Neutrophil (primary cell): ENCODE measurements around the gene TEAD1.

Experiments used
- H3K27ac ChIP-seq: fragments of 200-600 bp; sonication (generic); 2 replicates; pipeline ENCODE4 v1.5.1; 2016; ENCODE audit warnings: mild to moderate bottlenecking, moderate library complexity
- H3K27me3 ChIP-seq: fragments of 200-600 bp; sonication (generic); 2 replicates; pipeline ENCODE4 v1.6.0; 2016; ENCODE audit warnings: mild to moderate bottlenecking
- H3K36me3 ChIP-seq: fragments of 200-600 bp; sonication (generic); 2 replicates; pipeline ENCODE4 v1.5.1; 2017
- H3K4me1 ChIP-seq, 2 experiments: fragments of 200-600 bp in 1 of 2; sonication (generic) in 1 of 2; 1 replicate in 1 of 2; 2 replicates in 1 of 2; pipeline versions ENCODE4 v1.5.1 to v1.6.1; 2013 to 2016; ENCODE audit warnings: low read depth in 1 of 2, low read length in 1 of 2, mild to moderate bottlenecking in 1 of 2, moderate library complexity in 1 of 2; ENCODE audit not compliant: control insufficient read depth in 1 of 2, insufficient read depth in 1 of 2
- H3K4me3 ChIP-seq, 2 experiments: fragments of 200-600 bp in 1 of 2; sonication (generic) in 1 of 2; 1 replicate in 1 of 2; 2 replicates in 1 of 2; pipeline ENCODE4 v1.5.1; 2013 to 2016; ENCODE audit warnings: low read depth in 1 of 2, low read length in 1 of 2, mild to moderate bottlenecking in 1 of 2, moderate library complexity in 1 of 2
- H3K9me3 ChIP-seq: fragments of 200-600 bp; sonication (generic); 2 replicates; pipeline ENCODE4 v1.5.1; 2016
- CTCF ChIP-seq: fragments of 200-600 bp; sonication (generic); IDR thresholded peaks from 2 replicates; pipeline ENCODE4 v1.5.1; 2016; ENCODE audit warnings: antibody characterized with exemption

Gene TEAD1

DNA sequence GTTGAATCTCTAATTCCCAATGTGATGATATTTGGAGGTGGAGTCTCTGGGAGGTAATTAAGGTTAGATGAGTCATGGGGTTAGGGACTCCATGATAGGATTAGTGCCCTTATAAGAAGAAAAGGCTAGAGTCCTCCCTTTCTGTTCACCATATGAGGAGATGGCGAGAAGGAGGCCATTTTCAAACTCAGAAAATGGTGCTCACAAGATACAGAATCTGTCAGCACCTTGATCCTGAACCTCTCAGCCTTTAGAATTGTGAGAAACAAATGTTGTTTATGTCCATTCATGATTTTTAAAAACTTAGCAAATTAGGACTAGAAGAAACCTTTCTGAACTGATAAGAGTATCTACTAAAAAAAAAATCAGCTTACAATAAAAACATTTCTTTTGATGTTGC is 277.2 kb downstream of the TEAD1 start:
- Histone ChIP-seq H3K27me3 (no peaks in the 10 kb centered on the region), H3K4me3 (no peak overlapping the region), H3K36me3 (no peaks in the 10 kb centered on the region), H3K4me1 (no peaks in the 10 kb centered on the region), H3K9me3 (no peaks in the 10 kb centered on the region), H3K27ac (no peak overlapping the region)
- no peak for TF ChIP-seq CTCF

DNA sequence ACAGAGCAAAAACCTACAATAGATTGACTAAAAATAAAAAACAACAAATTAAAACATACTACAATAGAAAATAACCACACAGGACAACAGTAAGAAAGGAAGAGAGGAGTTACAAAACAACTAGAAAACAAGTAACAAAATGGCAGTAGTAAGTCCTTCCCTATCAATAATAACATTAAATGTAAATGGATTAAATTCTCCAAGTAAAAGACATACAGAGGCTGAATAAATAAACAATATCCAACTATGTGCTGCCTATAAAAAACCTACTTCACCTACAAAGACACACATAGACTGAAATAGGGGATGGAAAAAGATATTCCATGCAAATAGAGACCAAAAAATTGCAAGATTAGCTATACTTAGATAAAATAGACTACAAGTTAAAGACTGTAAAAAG is 277.9 kb downstream of the TEAD1 start:
- no peaks in the 10 kb centered on the region for H3K4me1 ChIP-seq
- H3K27ac ChIP-seq = no peak overlapping the region
- TF ChIP-seq CTCF = no peak
- no peaks in the 10 kb centered on the region for H3K9me3 ChIP-seq
- no peaks in the 10 kb centered on the region for H3K27me3 ChIP-seq
- H3K4me3 ChIP-seq = no peak overlapping the region
- H3K36me3 ChIP-seq = no peaks in the 10 kb centered on the region

DNA sequence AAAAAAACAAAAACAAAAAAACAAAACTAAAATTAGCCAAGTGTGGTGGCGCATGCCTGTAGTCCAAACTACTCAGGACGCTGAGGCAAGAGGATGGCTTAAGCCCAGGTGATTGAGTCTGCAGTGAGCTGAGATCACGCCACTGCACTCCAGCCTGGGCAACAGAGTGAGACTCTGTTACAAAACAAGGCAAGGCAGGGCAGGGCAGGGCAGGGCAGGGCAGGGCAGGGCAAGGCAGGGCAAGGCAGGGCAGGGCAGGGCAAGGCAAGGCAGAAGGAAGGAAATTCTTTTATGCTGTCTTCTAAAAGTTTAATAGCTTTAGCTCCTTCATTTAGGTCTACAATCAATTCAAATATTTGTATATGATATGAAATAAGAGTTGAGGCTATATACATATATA is 284.8 kb downstream of the TEAD1 start:
- H3K4me3 ChIP-seq = no peak overlapping the region
- TF ChIP-seq CTCF = no peak
- H3K27me3 ChIP-seq = no peaks in the 10 kb centered on the region
- H3K4me1 ChIP-seq = no peaks in the 10 kb centered on the region
- no peak overlapping the region for H3K27ac ChIP-seq
- H3K36me3 ChIP-seq = no peaks in the 10 kb centered on the region
- no peaks in the 10 kb centered on the region for H3K9me3 ChIP-seq

GRCh38 chr11:12961615-12962014 is 287.4 kb downstream of the TEAD1 start:
- Histone ChIP-seq H3K9me3 (no peaks in the 10 kb centered on the region), H3K27ac (no peak overlapping the region), H3K4me3 (no peak overlapping the region), H3K36me3 (no peaks in the 10 kb centered on the region), H3K4me1 (no peaks in the 10 kb centered on the region), H3K27me3 (no peaks in the 10 kb centered on the region)
- TF ChIP-seq CTCF = no peak

DNA sequence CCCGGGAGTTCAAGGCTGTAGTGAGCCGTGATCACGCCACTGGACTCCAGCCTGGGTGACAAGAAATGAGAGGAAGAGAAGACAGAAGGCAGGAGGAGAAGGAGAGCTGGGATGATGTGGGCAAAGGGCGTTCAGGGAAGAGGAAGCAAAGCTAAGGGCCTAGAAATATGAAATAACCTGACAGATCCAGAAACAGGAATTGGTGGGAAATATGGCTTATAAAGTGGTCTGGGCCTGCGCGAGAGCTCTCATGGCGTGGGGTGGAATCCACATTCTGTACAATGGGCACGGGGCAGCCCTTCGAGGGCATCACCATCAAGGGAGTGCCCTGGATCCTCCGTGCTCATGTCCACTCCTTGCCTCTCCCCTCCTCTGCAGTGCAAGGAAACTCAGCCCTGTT is 288.1 kb downstream of the TEAD1 start:
- no peak for TF ChIP-seq CTCF
- H3K27me3 ChIP-seq = no peaks in the 10 kb centered on the region
- no peaks in the 10 kb centered on the region for H3K9me3 ChIP-seq
- H3K27ac ChIP-seq = no peak overlapping the region
- H3K4me1 ChIP-seq = no peaks in the 10 kb centered on the region
- no peaks in the 10 kb centered on the region for H3K36me3 ChIP-seq
- H3K4me3 ChIP-seq = no peak overlapping the region

DNA sequence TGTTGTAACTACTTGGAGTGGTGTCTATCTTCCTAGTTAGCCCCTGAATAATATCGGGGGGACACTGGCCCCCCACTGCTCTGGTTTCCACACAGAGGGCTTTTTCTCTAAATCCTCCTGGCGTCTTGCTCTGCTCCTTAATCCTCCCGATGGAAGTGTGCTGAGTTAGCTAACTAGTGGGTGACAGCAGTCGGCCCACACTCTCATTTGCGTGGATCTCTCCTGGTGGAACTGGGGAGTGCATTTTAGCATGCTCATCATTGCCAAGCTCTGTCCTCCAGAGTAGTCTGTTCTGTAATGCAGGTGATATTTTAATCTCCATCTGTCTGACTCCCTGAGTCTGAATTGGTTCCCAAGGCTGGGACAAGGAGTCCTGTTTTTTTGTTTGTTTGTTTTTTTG is 288.8 kb downstream of the TEAD1 start:
- no peak for TF ChIP-seq CTCF
- no peak overlapping the region for H3K4me3 ChIP-seq
- no peaks in the 10 kb centered on the region for H3K4me1 ChIP-seq
- no peaks in the 10 kb centered on the region for H3K36me3 ChIP-seq
- H3K27me3 ChIP-seq = no peaks in the 10 kb centered on the region
- no peaks in the 10 kb centered on the region for H3K9me3 ChIP-seq
- H3K27ac ChIP-seq = no peak overlapping the region
